ENCODE data around the gene INHA.
A peak's percentile ranks its signal among the peaks of the same experiment; 100 is the strongest.

INHA gene

GRCh38 chr2:219575566-219576504 is 3.7 kb downstream of the INHA start:
- no peak for DNase-seq

DNA sequence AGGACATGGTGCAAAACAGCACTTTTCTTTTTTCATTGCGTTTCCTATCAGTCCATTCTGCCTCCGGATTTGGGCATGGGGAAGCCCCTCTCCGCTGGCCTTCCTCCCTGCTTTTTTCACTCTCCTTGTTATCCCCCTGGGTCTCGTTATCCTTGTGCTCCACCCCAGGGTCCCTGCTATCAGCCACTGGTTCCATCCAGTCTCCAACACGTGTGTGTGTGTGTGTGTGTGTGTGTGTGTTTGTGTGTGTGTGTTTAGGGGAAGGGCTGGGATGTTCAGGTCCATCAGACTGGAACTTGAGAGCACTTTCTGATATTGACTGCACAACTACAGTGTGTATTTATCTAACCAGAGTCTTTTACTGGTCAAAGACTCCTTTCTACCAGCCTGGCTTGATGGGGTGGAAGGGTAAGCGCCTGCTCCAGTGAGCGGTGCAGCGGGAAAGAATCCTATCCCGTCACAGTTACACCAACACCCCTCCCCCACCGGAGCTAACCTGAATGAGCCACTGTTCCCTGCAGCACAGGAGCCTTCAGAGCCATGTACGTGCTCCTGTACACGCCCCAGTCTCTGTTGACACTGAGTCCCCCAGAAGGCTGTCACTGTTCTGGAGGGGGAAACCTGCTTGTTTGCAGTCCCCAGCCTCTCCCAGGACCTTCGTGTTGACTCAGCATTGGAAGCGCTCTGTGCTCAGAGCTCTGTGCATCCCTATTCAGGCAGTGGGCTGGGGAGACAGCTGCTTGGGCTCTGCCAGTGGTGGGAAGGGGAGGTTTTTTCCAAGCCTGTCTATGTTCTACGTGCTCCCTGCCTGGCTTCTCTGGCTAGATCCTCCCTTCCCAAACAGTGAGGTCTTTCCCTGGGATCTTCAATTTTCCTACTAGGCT is 4.6 kb downstream of the INHA start:
- DNase-seq: no peak

DNA sequence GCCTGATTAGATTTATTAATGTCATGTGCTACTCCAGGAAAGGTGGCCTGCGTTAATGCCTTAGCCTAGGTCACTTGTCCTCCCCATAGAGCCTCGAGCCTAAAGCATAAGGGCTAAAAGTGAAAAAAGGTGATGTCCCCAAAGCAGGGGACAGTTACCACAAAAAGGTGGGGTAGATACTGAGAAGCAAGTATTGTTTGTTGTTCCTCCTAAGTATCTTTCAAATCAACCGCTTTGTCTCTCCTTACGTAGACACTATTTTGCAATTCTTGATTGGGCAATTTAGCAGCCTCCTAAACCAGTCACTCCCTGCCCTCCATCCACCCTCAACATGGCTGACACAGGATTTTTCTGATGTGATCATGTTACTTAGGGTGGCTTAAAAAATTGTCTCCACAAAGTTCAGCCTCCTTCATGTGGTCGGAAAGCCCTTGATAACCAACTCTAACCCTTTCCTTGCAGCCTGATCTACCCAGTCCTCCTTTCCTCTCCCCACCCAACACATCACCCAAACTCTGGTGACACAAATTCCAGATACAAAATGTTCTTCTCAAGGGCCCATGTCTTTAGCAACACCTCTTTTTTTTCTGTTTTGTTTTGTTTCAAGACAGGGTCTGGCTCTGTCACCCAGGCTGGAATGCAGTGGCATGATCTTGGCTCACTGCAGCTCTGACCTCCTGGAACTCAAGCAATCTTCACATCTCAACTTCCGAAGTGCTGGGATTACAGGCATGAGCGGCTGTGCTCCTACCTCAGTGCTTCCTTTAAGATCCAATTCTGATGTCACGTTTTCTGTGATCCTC is 6.9 kb downstream of the INHA start:
- DNase-seq: peak; percentile 42 to 73

- no peak for DNase-seq
Observed at GRCh38 chr2:219581346-219581745, 9.2 kb downstream of the INHA start.

- DNase-seq: no peak
Observed at GRCh38 chr2:219591091-219591490, 19.0 kb downstream of the INHA start.

DNA sequence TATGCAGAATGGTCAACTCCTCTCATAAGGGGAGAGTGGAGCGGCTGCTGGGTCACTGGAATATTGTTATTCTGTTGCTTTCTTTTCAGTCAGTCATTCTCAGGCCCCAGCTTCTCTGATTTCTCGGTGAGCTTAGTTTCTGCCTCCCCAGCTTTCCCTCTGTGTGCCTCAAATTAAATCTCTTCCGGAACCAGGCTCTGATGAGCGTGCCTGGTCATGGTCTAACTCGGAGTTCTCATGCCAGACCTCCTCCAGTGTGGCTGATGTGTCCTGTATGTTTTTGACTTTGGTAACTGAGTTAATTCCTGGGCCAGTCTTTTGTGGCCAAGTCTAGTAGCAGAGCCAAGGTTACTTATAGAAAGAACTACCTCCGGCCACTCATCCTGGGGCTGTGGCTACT is 20.6 kb downstream of the INHA start:
- DNase-seq: no peak

DNA sequence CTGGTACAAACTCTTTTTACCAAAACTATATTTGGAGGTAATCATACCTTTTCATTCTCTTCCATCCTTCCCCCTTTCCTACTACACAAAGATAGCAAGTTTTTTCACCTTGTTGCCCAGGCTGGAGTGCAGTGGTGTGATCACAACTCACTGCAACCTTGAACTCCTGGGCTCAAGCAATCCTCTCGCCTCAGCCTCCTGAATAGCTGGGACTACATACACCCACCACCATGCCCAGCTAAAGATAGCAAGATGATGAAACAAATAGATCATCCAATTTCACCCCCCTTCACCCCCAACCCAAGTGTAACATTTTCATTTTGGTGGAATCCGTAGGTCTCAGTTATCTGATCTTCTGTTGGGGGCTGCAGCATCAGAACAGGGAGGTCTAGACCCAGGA is 21.0 kb downstream of the INHA start:
- no peak for DNase-seq

GRCh38 chr2:219595256-219595655 is 23.1 kb downstream of the INHA start:
- DNase-seq: peak in 1 of 2 donors; percentile 25

DNA sequence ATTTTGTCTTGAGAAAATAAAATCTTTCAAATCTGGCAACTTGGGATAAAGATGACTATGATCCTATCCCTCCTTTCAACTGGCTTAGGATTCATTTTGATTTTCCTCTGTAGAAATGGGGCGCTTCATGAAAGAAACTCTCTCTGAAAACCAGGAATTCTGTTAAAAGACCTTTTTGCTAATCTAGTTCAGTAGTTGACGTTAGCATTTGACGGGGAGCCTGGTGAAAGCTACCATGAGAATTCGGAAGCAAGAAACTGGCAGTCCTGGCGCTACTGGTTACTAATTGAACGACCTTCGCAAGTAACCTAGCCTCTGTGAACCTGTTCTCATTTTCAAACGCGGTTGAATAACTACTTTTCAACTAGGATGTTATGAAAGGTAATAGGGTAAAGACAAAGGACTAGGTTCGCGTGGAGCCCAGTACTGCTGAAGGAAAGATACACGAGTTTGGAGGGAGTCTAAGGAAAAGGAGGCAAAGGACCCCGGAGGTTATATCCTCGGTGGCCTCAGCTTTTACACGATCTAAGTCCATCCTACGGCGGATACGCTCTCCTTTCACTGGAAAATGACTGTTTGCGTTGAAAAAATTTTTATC is 24.9 kb downstream of the INHA start:
- peak in 1 of 2 donors; percentile 4 for DNase-seq

DNA sequence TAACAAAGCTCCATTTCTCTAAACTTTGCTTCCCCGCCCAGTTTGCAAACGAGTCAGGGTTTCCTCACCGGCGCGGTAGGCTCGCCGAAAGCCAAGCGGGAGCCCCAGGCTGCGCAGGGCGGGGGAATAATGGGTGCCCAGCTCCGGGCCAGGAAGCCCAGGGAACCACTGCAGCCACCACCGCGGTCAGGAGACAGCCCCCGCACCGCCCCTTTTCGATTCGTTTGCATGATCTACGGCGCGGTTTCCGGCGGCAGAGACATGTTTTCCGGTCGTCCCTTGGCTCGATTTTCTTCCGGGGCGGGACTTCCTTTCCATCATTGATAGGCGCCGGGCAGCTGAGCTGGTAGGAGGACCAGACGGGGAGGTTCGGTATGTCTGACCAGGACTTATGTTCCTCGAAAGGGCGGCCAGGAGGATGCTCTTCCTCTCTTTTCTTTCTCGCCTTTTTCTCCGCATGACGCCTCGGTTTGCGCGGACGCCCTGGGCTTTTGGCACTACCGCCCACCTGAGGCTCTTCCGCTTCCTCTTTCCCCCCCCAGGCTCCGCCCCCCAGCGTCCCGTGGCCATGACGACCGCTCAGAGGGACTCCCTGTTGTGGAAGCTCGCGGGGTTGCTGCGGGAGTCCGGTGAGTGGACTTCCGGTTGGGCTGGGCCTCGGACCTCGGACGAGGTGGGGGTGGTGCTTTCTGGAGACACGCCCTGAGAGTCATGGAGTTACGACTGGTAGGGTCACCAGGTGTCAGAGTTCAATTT is 25.6 kb downstream of the INHA start, which contains the start of gene STK11IP:
Gene STK11IP, plus strand, starts transcription at position 306 of the 756 bp plus-strand sequence. Its CDS starts 263 bp downstream, at position 569.
- peak; percentile 96 to 98 for DNase-seq

GRCh38 chr2:219598308-219599078 is 26.4 kb downstream of the INHA start:
- no peak for DNase-seq

DNA sequence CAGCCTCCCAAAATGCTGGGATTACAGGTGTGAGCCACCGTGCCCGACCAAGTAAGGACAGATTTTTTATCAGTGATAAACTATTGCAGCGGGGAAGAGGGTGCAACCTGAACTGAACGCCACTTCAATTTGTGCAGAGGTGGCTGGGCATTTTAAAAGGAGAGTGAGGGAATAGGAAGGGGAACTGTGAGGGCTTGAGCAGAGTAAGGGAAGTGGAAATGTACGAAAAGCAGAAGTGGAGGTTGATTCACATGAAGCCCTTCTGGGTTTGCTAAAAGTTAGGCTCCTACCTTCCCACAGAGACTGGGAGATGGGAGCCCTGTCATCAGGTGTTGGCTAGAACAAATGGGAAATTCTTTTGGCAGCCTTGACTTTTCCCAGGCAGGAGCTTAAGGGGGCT is 31.7 kb downstream of the INHA start:
- peak; percentile 37 to 47 for DNase-seq

- no peak for DNase-seq
Observed at GRCh38 chr2:219605607-219605954, 33.5 kb downstream of the INHA start.

GRCh38 chr2:219607931-219608330 is 35.8 kb downstream of the INHA start:
- DNase-seq: no peak

DNA sequence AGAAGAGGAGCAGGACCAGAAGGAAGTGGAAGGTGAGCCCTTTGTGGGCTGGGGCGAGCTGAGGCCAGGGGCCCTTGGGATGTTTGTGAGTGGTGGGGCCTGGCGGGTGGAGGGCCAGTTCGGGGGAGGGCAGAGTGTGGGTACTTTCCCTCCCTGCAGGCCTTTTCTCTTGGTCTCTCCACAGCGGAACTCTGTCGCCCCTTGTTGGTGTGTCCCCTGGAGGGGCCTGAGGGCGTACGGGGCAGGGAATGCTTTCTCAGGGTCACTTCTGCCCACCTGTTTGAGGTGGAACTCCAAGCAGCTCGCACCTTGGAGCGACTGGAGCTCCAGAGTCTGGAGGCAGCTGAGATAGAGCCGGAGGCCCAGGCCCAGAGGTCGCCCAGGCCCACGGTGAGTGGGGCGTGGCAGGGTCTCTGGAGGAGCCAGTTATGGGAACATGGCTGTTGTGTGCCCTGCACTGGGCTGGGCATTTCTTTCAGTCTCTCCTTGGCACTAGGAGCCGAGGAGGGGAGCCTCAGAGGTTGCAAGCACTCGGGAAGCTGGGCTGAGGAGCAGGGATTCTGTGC is 36.4 kb downstream of the INHA start:
- DNase-seq: no peak

- DNase-seq: no peak
Observed at GRCh38 chr2:219609149-219609750, 37.1 kb downstream of the INHA start.

DNA sequence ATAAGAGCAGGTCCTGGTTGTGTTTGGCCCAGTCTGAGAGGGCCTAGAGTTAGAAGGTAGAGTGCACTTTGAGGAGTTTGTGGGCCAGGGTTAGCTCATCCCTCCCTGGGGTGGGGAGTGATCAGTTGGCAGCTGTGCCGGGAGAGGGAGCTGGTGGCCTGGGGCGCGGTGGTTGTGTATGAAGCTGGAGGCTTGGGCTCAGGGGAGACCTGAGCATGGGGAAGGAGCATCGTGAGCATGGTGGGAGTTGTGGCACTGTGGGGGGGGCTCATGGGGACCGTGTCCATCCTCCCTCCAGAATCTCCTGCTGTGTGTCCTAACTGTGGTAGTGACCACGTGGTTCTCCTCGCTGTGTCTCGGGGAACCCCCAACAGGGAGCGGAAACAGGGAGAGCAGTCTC is 39.2 kb downstream of the INHA start:
- DNase-seq: no peak

DNA sequence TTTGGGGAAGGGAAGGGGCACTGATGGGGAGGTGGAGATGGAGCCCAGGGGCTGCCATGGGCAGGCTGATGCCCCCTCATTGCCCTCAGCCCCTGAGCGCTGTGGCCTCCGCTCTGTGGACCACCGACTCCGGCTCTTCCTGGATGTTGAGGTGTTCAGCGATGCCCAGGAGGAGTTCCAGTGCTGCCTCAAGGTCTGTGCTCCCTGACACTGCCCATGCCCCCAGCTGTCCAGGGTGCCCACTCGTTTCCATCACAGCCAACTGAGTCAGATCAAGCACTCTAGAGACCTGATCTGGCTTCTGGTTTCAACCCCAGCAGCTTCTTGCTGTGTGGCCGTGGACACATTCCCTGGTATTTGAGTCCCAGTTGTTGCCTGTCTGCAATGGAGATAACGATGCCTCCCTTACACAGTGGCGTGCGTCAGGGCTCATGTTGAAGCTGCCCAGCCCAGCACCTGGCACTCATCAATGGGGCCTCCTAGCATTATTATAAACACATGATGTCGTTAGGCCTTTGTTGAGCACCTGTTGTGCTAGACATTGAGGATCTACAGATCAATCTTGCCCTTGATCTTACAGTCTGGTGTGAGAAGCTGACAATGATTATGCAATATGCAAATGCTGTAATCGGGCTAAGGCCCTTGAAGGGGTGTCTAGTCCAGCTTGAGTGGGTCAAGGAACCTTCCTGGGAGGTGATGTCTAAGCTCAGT is 39.9 kb downstream of the INHA start:
- DNase-seq: no peak

DNA sequence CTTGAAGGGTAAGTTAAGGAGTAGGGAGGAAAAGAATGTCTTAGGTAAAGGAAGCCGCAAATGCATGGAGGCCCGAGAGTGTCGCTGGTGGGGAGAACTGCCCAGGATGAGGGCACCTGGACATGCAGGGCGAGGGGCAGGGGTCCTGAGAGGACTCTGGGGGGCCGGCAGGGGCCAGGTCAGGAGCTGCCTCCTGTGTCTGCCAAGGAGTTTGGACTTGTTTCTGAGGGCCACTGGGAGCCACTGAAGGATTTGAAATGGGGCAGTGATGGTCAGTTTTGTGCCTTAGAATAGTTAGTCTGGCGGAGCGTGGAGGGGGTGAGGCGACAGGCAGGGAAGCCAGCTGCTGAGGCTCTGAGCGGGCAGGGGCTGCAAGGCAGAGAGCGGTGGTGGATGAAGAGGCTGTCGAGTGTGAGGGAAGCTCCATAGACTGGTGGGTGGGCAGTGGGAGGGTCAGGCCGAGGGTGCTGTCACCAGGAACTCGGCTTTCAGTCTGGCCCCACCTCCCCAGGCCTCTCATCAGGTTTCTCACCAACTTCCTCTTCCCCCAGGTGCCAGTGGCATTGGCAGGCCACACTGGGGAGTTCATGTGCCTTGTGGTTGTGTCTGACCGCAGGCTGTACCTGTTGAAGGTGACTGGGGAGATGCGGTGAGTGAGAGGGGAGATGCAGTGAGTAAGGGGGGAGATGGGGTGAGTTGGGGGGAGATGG is 40.6 kb downstream of the INHA start:
- DNase-seq: no peak

Data from inflammatory macrophage treated with lipopolysaccharide for 1 hour (primary cell).